Brain microvascular endothelial cell (primary cell): Measurements from ENCODE around the gene NT5DC4.

Source experiments
- DNase-seq: peaks from one replicate; pipeline ENCODE4 v3.0.0-alpha.2; 2020
- H3K27ac ChIP-seq: fragments of 250-450 bp; sonication (Bioruptor Pico); 2 replicates; pipeline ENCODE4 v1.5.1; 2020; ENCODE audit warnings: mild to moderate bottlenecking, moderate library complexity
- H3K27me3 ChIP-seq: fragments of 250-450 bp; sonication (Bioruptor Pico); replicated peaks from 2 replicates; pipeline ENCODE4 v1.5.1; 2020; ENCODE audit warnings: mild to moderate bottlenecking
- H3K36me3 ChIP-seq: fragments of 250-450 bp; sonication (Bioruptor Pico); replicated peaks from 2 replicates; pipeline ENCODE4 v1.5.1; 2020; ENCODE audit warnings: mild to moderate bottlenecking
- H3K4me3 ChIP-seq: 2 replicates; pipeline ENCODE4 v1.5.1; 2011; ENCODE audit warnings: low read depth, mild to moderate bottlenecking, control low read depth, low read length, moderate library complexity
- CTCF ChIP-seq: IDR thresholded peaks from 2 replicates; pipeline ENCODE4 v1.5.1; 2011; ENCODE audit warnings: low read depth, mild to moderate bottlenecking, moderate library complexity, low read length, control low read depth, inconsistent platforms; ENCODE audit errors: missing control alignments
- in situ Hi-C: cut with HindIII; loops from 2 replicates; pipeline ENCODE4 v1.10.0; 2017; ENCODE audit warnings: low sequenced_read_pairs, low pct_ligation_motif_present

NT5DC4 gene

GRCh38 chr2:112725545-112726457 lies 5.0 kb downstream of the NT5DC4 start:
- in situ Hi-C loops: no loop called here
- Histone ChIP-seq H3K36me3 (no peaks in the 10 kb centered on the region), H3K27ac (no peak overlapping the region), H3K27me3 (no peaks in the 10 kb centered on the region), H3K4me3 (no peak overlapping the region)
- peak; percentile 4 for TF ChIP-seq CTCF
- no peak for DNase-seq

GRCh38 chr2:112726487-112727190 lies 5.8 kb downstream of the NT5DC4 start:
- H3K27ac ChIP-seq: no peak overlapping the region
- H3K27me3 ChIP-seq: no peaks in the 10 kb centered on the region
- TF ChIP-seq CTCF: peak; percentile 98
- no peak overlapping the region for H3K4me3 ChIP-seq
- in situ Hi-C loops: no loop called here
- peak; percentile 82 for DNase-seq
- no peaks in the 10 kb centered on the region for H3K36me3 ChIP-seq

GRCh38 chr2:112727276-112728028 lies 6.6 kb downstream of the NT5DC4 start:
- no peak for TF ChIP-seq CTCF
- in situ Hi-C loops: no loop called here

GRCh38 chr2:112728029-112728362 lies 7.2 kb downstream of the NT5DC4 start:
- no peak for DNase-seq
- in situ Hi-C loops: no loop called here
- no peak for TF ChIP-seq CTCF
- no peaks in the 10 kb centered on the region for H3K27me3 ChIP-seq
- H3K4me3 ChIP-seq: no peak overlapping the region
- H3K36me3 ChIP-seq: no peaks in the 10 kb centered on the region
- no peak overlapping the region for H3K27ac ChIP-seq

More at GRCh38 chr2:112727276-112728028, 6.6 kb downstream of the NT5DC4 start:
- Histone ChIP-seq H3K4me3 (no peak overlapping the region), H3K27me3 (no peaks in the 10 kb centered on the region), H3K36me3 (no peaks in the 10 kb centered on the region), H3K27ac (no peak overlapping the region)
- no peak for DNase-seq

- Histone ChIP-seq H3K4me3 (no peak overlapping the region), H3K36me3 (no peaks in the 10 kb centered on the region), H3K27me3 (no peaks in the 10 kb centered on the region), H3K27ac (no peak overlapping the region)
- in situ Hi-C loops: no loop called here
- no peak for DNase-seq
- TF ChIP-seq CTCF: no peak
Observed at GRCh38 chr2:112728378-112729175, 7.8 kb downstream of the NT5DC4 start.
